BLaER1 treated with 17β-estradiol and CSF1 and Interleukin-3, amounts not matched to agents 10 nM and 100 nM (cell line): Measurements from ENCODE around the gene GNAI3.
A peak's percentile ranks its signal among the peaks of the same experiment; 100 is the strongest.

Experiments
- H3K27ac ChIP-seq, 11 experiments: shearing (Covaris generic); formaldehyde crosslinking; 2 replicates each; pipeline ENCODE4 v1.8.1; 2022
- H3K27me3 ChIP-seq, 11 experiments: shearing (Covaris generic); formaldehyde crosslinking; 2 replicates each; pipeline ENCODE4 v1.8.1; 2022
- H3K36me3 ChIP-seq, 11 experiments: shearing (Covaris generic); formaldehyde crosslinking; 2 replicates each; pipeline ENCODE4 v1.8.1; 2022
- H3K4me1 ChIP-seq, 10 experiments: shearing (Covaris generic); formaldehyde crosslinking; 2 replicates each; pipeline ENCODE4 v1.8.1; 2022
- H3K4me2 ChIP-seq, 11 experiments: shearing (Covaris generic); formaldehyde crosslinking; 2 replicates each; pipeline ENCODE4 v1.8.1; 2022
- H3K4me3 ChIP-seq, 10 experiments: shearing (Covaris generic); formaldehyde crosslinking; 2 replicates each; pipeline ENCODE4 v1.8.1; 2022
- H3K9ac ChIP-seq, 11 experiments: shearing (Covaris generic); formaldehyde crosslinking; 2 replicates each; pipeline ENCODE4 v1.8.1; 2022
- H3K9me3 ChIP-seq, 11 experiments: shearing (Covaris generic); formaldehyde crosslinking; replicated peaks in 1 of 11; 2 replicates each; pipeline ENCODE4 v1.8.1; 2022
- H4K20me1 ChIP-seq, 11 experiments: shearing (Covaris generic); formaldehyde crosslinking; 2 replicates each; pipeline ENCODE4 v1.8.1; 2022
- Cebpa-rat ChIP-seq, 11 experiments: shearing (Covaris generic); IDR thresholded peaks; 2 replicates each; pipeline ENCODE4 v1.8.1; 2022

The GNAI3 gene

DNA sequence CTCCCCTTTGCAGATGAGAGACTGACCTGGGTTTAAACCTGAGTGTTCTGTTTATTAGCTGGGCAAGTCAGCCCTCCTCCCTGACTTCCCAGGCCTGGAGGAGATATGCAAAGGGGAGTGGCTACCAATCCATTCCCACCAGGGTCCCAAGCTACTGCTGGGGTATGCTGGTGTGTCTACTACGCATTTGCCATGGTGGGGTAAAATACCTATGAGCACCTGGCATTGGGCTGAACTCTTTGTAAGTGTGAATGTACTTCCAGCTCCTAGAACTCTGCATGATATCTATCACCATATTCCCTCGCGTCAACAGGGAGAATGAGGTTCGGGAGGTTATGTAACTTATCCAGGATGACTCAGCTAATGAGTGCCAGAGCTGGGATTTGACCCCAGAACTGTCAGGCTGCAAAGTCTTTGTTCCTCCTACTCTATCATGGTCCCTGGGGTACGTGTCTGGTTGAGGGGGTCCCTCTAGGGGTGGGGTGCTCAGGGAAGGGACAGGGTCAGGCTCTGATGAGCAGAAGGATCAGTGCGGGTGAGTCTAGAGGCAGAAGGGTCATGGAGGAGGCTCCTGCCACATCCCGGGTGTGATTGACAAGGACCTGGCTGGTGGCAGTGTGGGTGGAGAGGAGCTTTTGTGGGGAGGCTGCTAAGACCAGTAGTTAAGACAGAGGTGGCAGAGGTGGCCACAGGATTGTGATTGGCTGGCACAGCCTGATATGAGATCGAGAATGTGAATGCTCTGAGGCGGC lies 88.0 kb downstream of the GNAI3 start:
- Histone ChIP-seq H3K9me3 (no peaks in the 10 kb centered on the region), H4K20me1 (peaks cover 0 to 13% (median 0%) of the 10 kb centered on the region in 11 experiments; a peak in 2 of 22 replicates), H3K27me3 (no peaks in the 10 kb centered on the region), H3K36me3 (peaks cover 9 to 18% (median 15%) of the 10 kb centered on the region in 11 experiments), H3K27ac (peak overlapping the region in 1 of 11 experiments; percentile 8; a peak in 1 of 22 replicates), H3K9ac (no peak overlapping the region; a peak in 1 of 22 replicates), H3K4me3 (no peak overlapping the region), H3K4me2 (peak overlapping the region in 9 of 11 experiments; percentile 11 to 44 (median 33); a peak in 14 of 22 replicates), H3K4me1 (peaks cover 11 to 46% (median 27%) of the 10 kb centered on the region in 10 experiments; a peak in 19 of 20 replicates)
- TF ChIP-seq Cebpa-rat (IDR thresholded peaks at IDR 0.05) = no peak

DNA sequence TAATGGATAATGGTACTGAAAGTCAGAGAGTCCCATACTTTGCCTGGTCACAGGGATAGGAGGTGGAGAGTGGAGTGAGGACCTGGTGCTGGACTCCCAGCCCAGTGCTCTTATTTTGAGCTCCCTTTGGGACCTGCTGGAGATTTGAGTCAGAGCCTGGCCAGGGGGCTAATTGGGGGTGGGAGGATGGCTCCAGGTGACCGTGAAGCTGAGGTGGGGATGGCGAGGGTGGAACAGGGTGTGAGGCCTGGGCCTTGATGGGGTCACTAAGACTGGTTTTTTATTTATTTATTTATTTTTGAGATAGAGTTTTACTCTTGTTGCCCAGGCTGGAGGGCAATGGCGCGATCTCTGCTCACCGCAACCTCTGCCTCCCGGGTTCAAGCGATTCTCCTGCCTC lies 89.0 kb downstream of the GNAI3 start:
- Histone ChIP-seq H3K9ac (no peak overlapping the region), H4K20me1 (peaks cover 0 to 5% (median 0%) of the 10 kb centered on the region in 11 experiments; a peak in 1 of 22 replicates), H3K36me3 (peaks cover 0 to 7% (median 4%) of the 10 kb centered on the region in 11 experiments; a peak in 7 of 22 replicates), H3K9me3 (no peaks in the 10 kb centered on the region), H3K4me1 (peaks cover 11 to 36% (median 18%) of the 10 kb centered on the region in 10 experiments; a peak in 19 of 20 replicates), H3K4me2 (no peak overlapping the region), H3K27me3 (no peaks in the 10 kb centered on the region), H3K27ac (no peak overlapping the region), H3K4me3 (no peak overlapping the region)
- TF ChIP-seq Cebpa-rat (IDR thresholded peaks at IDR 0.05) = no peak

DNA sequence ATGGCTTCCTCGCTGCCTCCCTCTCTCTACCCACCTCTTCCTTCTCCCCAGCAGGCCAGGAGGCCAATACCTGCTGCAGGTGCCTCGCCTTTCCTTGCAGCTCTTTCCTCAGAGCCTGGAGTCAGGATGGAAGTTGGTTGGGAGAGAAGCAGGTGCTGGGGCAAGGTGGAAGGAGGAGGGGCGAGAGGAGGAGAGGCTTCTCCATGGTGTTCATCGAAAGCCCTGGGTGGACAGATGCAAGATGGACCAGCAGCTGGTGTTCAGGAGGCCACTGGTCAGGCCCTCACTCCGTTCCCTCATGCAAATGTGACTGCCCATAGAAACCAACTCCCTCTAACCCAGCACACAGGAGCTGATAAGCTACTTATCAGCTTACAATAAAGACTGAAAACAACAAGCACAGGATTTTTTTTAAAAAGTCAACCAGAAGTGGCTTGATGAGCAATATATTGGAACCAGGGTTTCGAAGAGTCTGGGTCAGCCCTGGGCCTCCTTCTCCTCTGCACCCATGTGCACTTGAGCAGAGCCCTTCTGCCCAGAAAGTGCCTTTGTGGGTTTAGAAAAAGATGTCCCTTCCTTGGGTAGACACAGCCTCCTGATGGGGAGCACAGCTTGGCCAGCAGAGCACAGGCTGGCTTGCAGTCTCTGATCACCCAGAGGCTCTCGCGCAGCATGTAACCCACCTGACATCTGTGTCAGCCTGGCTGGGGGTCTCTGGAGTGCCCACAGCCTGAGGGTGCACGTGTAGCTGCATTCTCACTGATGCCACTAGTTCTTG lies 90.8 kb downstream of the GNAI3 start:
- no peak for TF ChIP-seq Cebpa-rat (IDR thresholded peaks at IDR 0.05)
- H3K4me2 ChIP-seq = no peak overlapping the region
- no peak overlapping the region for H3K9ac ChIP-seq

DNA sequence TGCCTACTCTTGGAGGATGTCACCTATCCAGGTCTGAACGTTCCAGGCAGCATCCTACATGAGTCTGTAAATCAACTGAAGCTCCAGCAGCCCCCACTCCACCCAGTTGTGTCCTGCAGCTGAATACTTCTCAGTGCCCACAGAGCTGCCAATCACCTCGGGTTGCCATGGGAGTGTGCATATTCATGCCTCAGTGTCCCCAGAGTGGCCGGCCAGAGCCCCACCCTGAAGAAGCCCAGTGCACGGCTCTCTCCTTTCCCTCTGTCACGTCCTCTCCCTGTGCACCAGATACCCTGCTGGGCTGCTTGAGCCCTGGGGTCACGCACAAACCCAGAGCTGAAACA lies 91.4 kb downstream of the GNAI3 start:
- H3K4me2 ChIP-seq = no peak overlapping the region
- no peak overlapping the region for H3K9ac ChIP-seq
- TF ChIP-seq Cebpa-rat (IDR thresholded peaks at IDR 0.05) = no peak
- H3K4me1 ChIP-seq = peaks cover 20 to 39% (median 28%) of the 10 kb centered on the region in 10 experiments
- H3K27me3 ChIP-seq = no peaks in the 10 kb centered on the region
- no peak overlapping the region for H3K27ac ChIP-seq
- no peak overlapping the region for H3K4me3 ChIP-seq
- H4K20me1 ChIP-seq = 0 out of 22 replicates have a peak, but pooled peaks cover 0 to 4% (median 0%) of the 10 kb centered on the region in 11 experiments
- H3K36me3 ChIP-seq = no peaks in the 10 kb centered on the region
- no peaks in the 10 kb centered on the region for H3K9me3 ChIP-seq

More for the DNA sequence above, 90.8 kb downstream of the GNAI3 start:
- no peak overlapping the region for H3K27ac ChIP-seq
- H3K9me3 ChIP-seq = no peaks in the 10 kb centered on the region
- 0 out of 22 replicates have a peak, but pooled peaks cover 0 to 4% (median 0%) of the 10 kb centered on the region in 11 experiments for H4K20me1 ChIP-seq
- peaks cover 23 to 45% (median 29%) of the 10 kb centered on the region in 10 experiments for H3K4me1 ChIP-seq
- H3K27me3 ChIP-seq = no peaks in the 10 kb centered on the region
- H3K36me3 ChIP-seq = no peaks in the 10 kb centered on the region
- H3K4me3 ChIP-seq = no peak overlapping the region

DNA sequence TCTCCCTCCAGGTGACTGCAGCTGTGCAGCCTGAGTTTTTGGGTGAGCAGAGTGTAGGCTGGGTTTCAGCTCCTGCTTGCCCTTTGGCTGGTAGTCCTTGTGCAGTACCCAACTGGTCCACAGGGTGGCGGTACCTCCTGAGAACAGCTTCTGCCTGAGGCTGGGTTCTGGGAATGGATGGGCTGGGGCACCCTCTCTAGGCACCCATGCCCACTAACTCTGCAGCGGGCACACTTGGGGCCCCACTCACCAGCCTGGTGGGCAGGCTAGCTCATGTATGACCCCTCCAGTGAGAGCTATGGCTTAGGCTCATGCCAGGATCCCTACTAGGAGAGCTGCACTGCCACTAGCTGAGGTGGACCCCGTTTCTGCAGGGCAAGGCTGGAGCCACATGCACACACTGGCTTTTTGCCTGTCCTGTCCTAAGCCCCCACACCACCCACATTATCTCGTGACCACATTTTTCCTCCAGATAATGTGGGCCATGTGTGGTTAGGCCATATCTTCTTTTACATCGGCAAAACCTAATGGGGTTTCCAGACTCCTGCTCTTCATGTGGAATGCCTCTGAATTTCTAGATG lies 92.0 kb downstream of the GNAI3 start:
- H3K27me3 ChIP-seq = no peaks in the 10 kb centered on the region
- H3K4me1 ChIP-seq = peaks cover 15 to 37% (median 26%) of the 10 kb centered on the region in 10 experiments
- no peak for TF ChIP-seq Cebpa-rat (IDR thresholded peaks at IDR 0.05)
- no peak overlapping the region for H3K4me3 ChIP-seq
- H3K36me3 ChIP-seq = no peaks in the 10 kb centered on the region
- no peak overlapping the region for H3K27ac ChIP-seq
- 0 out of 22 replicates have a peak, but pooled peaks cover 0 to 4% (median 0%) of the 10 kb centered on the region in 11 experiments for H4K20me1 ChIP-seq
- no peaks in the 10 kb centered on the region for H3K9me3 ChIP-seq
- no peak overlapping the region; a peak in 1 of 22 replicates for H3K4me2 ChIP-seq
- no peak overlapping the region for H3K9ac ChIP-seq

DNA sequence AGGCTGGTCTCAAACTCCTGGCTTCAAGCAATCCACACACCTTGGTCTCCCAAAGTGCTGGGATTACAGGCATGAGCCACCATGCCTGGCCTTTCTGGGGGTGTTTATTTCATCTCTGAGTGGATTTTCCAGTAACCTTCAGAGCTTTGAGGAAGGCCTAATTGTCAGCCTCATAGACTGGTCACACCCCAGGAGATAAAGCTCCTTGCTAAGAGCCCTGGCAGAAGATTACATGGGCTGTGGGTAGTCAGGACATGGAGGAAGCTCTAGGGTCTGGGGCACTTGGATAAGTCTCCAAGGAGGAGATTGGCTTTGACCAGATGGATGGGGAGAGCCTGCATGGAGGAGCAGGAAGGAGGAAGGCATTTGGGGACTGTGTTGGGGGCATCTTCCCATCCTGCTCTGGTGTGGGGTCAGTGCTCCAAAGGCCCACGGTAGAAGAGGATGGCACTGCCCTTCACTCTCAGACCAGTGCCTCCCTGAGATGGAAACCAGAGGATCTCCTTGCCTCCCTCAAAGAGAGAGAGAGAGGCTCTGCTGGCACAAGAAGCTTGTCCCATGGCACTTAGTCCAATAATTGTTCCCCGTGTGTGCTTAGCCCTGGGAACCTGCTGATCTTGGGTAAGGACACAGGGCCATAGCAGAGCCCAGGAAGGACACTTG lies 92.8 kb downstream of the GNAI3 start:
- Histone ChIP-seq H4K20me1 (0 out of 22 replicates have a peak, but pooled peaks cover 0 to under 1% (median 0%) of the 10 kb centered on the region in 11 experiments), H3K4me3 (no peak overlapping the region), H3K4me1 (peaks cover 15 to 34% (median 23%) of the 10 kb centered on the region in 10 experiments), H3K4me2 (no peak overlapping the region), H3K27ac (no peak overlapping the region), H3K27me3 (no peaks in the 10 kb centered on the region), H3K9ac (no peak overlapping the region), H3K9me3 (peaks cover 0 to 3% (median under 1%) of the 10 kb centered on the region in 11 experiments; a peak in 7 of 22 replicates), H3K36me3 (no peaks in the 10 kb centered on the region)
- no peak for TF ChIP-seq Cebpa-rat (IDR thresholded peaks at IDR 0.05)

DNA sequence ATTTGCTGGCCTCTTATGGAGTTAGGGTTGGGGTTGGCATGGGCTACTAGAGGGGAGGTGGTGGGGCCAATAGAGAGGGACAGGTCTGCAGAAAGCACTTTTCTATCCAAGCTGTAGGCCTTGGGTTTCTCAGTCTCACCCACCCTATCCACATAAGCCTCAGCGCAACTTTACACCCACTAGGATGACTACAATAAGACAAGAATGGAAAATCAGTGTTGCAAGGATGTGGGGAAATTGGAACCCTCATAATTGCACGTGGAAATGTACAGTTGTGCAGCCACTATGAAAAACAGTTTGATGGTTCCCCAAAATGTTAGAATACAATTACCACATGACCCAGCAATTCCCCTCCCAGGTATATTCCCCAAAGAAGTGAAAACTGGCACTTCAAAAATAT lies 93.4 kb downstream of the GNAI3 start:
- H3K27ac ChIP-seq = no peak overlapping the region
- H3K9ac ChIP-seq = no peak overlapping the region
- peaks cover 12 to 27% (median 17%) of the 10 kb centered on the region in 10 experiments; a peak in 19 of 20 replicates for H3K4me1 ChIP-seq
- H3K36me3 ChIP-seq = no peaks in the 10 kb centered on the region
- no peak for TF ChIP-seq Cebpa-rat (IDR thresholded peaks at IDR 0.05)
- H3K27me3 ChIP-seq = no peaks in the 10 kb centered on the region
- H4K20me1 ChIP-seq = no peaks in the 10 kb centered on the region
- H3K4me3 ChIP-seq = no peak overlapping the region
- H3K9me3 ChIP-seq = peaks cover 0 to 7% (median 3%) of the 10 kb centered on the region in 11 experiments; a peak in 8 of 22 replicates
- H3K4me2 ChIP-seq = no peak overlapping the region

DNA sequence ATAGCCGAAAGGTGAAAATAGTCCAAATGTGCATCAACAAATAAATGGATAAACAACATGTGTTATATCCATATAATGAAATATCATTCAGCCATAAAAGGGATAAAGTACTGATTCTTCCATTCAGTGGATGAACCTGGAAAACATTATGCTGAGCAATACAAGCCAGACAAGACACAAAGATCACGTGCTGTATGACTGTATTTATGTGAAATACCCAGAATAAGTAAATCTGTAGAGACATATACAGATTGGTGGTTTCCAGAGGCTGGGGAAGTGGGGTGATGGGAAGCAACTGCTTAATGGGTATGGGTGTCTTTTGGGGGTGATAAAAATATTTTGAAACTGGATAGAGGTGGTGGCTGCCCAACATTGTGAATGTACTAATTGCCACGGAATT lies 94.2 kb downstream of the GNAI3 start:
- H3K9ac ChIP-seq = no peak overlapping the region
- H3K4me3 ChIP-seq = no peak overlapping the region
- peak overlapping the region in 9 of 11 experiments; percentile 42 to 80 (median 72); a peak in 11 of 22 replicates for H3K4me2 ChIP-seq
- H3K27me3 ChIP-seq = no peaks in the 10 kb centered on the region
- peaks cover 0 to 7% (median 3%) of the 10 kb centered on the region in 11 experiments; a peak in 8 of 22 replicates for H3K9me3 ChIP-seq
- H3K27ac ChIP-seq = no peak overlapping the region
- H3K36me3 ChIP-seq = no peaks in the 10 kb centered on the region
- no peaks in the 10 kb centered on the region for H4K20me1 ChIP-seq
- no peak for TF ChIP-seq Cebpa-rat (IDR thresholded peaks at IDR 0.05)
- H3K4me1 ChIP-seq = peaks cover 12 to 27% (median 16%) of the 10 kb centered on the region in 10 experiments; a peak in 19 of 20 replicates
